GM21526 (cell line): ENCODE results near the gene ZFP36.

Source experiments
- ATAC-seq: cut with Tn5 transposase; IDR thresholded peaks from one replicate; pipeline ENCODE4 v1.9.1; 2021; ENCODE audit warnings: moderate library complexity; ENCODE audit not compliant: unreplicated experiment, low FRiP score

ZFP36 gene

GRCh38 chr19:39382991-39383828, 23.4 kb upstream of the ZFP36 start:
- no peak for ATAC-seq

GRCh38 chr19:39384839-39385568, 21.6 kb upstream of the ZFP36 start:
- ATAC-seq: no peak

- no peak for ATAC-seq
Measured at GRCh38 chr19:39385629-39386411, 20.8 kb upstream of the ZFP36 start.

- ATAC-seq: no peak
Measured at GRCh38 chr19:39386557-39386956, 20.1 kb upstream of the ZFP36 start.

- ATAC-seq: no peak
Measured at GRCh38 chr19:39388657-39389056, 18.0 kb upstream of the ZFP36 start.

- ATAC-seq: no peak
Measured at GRCh38 chr19:39389631-39390414, 16.8 kb upstream of the ZFP36 start.

- no peak for ATAC-seq
Measured at GRCh38 chr19:39390451-39390750, 16.2 kb upstream of the ZFP36 start.

GRCh38 chr19:39390751-39391437, 15.8 kb upstream of the ZFP36 start, which contains the start of the genes MED29 and PAF1:
Gene MED29 (plus strand): TSS chr19:39391378. CDS start chr19:39391423, 45 bp downstream.
Gene PAF1 (minus strand): TSS chr19:39391106. CDS start chr19:39390864, 242 bp downstream.
- peak; percentile 82 for ATAC-seq

- ATAC-seq: peak; percentile 36
Measured at GRCh38 chr19:39397360-39398296, 9.0 kb upstream of the ZFP36 start.

- ATAC-seq: no peak
Measured at GRCh38 chr19:39398297-39398864, 8.3 kb upstream of the ZFP36 start.

GRCh38 chr19:39399668-39400050, 7.0 kb upstream of the ZFP36 start:
- no peak for ATAC-seq

- no peak for ATAC-seq
Measured at GRCh38 chr19:39400061-39400460, 6.6 kb upstream of the ZFP36 start.

GRCh38 chr19:39401070-39401548, 5.5 kb upstream of the ZFP36 start:
- ATAC-seq: no peak

- no peak for ATAC-seq
Measured at GRCh38 chr19:39401549-39402345, 4.9 kb upstream of the ZFP36 start.

- peak; percentile 22 for ATAC-seq
Measured at GRCh38 chr19:39402346-39403300, 4.0 kb upstream of the ZFP36 start.
